HG03432 (cell line): ENCODE measurements around the gene MSRB1.

Source experiments
- ATAC-seq: cut with Tn5 transposase; IDR thresholded peaks from one replicate; pipeline ENCODE4 v1.9.1; 2021; ENCODE audit warnings: mild to moderate bottlenecking, moderate library complexity; ENCODE audit not compliant: unreplicated experiment

Gene MSRB1

DNA sequence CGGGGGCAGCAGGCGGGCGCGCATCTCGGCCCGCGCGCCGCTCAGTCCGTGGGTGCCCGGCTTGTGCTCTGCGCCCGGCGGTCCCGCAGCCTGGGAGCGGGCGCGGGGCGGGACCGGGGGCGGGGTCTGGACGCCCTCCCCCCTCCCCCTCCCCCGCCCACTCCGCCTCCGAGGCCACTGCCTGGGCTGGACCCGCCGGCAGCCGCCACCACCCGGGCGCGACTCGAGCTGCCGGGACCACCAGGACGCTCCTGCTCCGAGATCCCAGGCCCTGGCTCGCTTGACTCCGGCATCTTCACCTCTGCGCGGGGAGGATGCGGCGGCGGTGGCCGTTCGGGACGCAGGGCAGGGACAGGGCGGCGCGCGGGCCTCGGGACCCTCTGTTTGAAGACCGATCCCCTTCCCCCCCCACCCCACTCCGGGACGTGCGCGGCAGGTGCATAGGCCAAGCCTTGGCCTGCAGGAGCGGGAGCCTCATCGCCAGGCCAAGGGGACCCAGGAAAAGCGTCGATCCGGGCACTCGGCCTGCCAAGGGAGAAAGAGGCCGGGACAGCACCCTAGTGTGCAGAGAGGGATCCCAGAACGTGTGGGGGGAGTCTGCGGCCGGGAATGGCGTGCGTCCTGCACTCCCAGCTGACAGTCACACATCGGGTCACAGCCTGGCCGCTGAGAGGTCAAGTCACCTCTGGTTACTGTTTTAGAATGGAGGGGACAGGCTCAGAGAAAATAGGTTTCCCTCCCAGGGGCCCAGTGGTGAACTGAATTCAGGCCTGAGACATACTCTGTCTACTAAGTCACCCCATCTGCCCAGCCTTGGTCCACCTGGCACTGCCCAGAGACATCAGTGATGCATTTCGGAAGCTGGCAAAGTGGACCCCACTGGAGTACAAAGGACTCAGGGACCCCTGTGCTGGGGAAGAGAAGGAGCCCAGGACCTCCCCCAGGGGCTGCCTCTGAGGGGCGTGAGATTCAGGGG lies 24.4 kb downstream of the MSRB1 start, which contains the start of gene HS3ST6:
Gene HS3ST6 (minus strand): TSS at position 65 of the 976 bp plus-strand sequence. CDS start 92 bp downstream, outside the sequence.
- no peak for ATAC-seq

DNA sequence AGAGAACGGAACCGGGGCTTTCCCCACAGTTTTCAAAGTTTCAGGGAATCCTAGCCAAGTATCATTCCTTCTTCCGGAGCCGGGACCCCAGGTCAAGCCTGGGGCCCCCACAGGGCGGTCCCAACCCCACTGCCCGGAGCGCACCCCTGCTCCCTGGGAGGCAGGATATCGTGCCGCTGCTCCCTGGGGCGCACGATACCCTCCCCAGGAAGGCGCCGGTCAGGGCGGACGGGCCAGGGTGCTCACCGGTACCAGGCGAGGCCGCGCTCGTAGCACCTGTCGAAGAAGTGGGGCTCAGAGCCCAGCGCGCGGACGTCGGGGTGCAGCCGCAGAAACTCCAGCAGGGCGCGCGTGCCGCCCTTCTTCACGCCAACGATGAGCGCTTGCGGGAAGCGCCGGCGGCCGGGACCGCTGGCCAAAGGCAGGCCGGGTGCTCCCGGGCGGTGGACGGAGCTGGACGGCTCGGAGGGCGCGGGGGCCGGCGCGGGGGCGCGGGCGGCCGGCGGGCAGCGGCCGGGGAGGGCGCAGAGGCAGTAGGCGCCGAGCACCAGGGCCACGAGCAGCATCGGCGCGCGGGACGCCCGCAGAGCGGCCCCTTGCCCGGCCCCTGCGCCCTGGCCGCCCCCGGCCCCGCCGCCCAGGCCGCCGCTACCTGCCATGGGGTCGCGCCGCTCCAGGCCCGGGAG lies 25.2 kb downstream of the MSRB1 start:
- no peak for ATAC-seq

GRCh38 chr16:1917056-1917664 lies 25.8 kb downstream of the MSRB1 start:
- ATAC-seq: no peak

DNA sequence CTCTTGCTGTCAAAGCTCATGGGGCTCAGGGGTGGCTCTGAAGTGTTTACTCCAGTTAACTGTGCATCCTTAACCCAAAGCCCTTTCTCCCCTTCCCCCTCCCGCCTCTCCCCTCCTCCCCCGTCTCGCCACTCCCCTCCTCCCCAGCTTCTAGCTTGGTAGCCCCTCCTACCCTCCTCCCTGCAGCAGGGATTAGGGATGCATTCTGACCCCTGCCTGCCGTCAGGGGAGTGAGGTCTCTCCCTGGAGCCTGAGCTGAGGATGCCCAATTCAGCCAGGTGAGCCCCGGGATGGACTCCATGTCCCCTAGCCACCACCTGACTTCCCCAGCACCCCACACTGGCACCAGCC lies 26.4 kb downstream of the MSRB1 start:
- no peak for ATAC-seq

- ATAC-seq: no peak
Measured at GRCh38 chr16:1915732-1916639, 27.0 kb downstream of the MSRB1 start.

DNA sequence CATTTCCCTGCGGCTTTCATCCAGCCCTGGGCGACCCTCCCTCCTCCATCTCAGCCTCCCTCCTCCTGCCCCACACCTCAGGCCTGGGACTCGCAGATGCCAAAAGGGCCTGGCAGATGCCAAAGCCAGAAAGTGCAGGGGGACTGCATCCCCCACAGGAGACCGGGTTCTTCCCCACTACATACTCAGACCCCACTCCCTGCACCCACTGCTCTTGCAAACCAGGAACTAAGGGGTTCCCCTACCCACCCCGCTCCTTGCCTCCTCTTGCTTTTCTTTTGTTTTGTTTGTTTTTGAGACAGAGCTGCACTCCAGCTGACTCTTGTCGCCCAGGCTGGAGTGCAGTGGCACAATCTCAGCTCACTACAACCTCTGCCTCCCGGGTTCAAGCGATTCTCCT lies 28.0 kb downstream of the MSRB1 start:
- no peak for ATAC-seq

DNA sequence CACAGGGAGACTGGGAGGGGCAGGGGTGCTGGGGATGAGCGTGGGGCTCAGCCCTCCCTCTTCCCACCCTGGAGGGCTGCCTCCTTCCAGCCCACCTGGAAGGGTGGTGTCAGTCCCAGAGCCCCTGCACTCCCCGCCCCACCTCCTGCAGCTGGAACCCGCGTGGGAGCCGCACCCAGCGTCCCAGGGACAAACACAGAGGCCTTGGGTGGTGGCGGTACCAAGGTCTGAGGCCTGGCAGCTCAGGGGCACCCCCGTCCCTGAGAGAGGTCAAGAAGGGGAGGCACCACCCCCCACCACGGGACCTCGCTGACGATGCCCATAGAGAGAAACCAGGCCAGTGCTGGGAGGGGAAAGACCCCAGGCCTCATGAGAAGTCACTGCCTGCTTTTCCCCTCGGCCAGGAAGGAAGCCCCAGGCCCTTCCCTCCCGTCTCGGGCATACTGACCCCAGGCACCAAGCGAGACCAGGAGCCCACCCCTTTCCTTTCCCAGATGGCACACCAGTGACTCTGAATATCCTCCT lies 28.9 kb downstream of the MSRB1 start:
- no peak for ATAC-seq

GRCh38 chr16:1913327-1914083 lies 29.5 kb downstream of the MSRB1 start:
- no peak for ATAC-seq

GRCh38 chr16:1912215-1912543 lies 30.8 kb downstream of the MSRB1 start:
- ATAC-seq: no peak

DNA sequence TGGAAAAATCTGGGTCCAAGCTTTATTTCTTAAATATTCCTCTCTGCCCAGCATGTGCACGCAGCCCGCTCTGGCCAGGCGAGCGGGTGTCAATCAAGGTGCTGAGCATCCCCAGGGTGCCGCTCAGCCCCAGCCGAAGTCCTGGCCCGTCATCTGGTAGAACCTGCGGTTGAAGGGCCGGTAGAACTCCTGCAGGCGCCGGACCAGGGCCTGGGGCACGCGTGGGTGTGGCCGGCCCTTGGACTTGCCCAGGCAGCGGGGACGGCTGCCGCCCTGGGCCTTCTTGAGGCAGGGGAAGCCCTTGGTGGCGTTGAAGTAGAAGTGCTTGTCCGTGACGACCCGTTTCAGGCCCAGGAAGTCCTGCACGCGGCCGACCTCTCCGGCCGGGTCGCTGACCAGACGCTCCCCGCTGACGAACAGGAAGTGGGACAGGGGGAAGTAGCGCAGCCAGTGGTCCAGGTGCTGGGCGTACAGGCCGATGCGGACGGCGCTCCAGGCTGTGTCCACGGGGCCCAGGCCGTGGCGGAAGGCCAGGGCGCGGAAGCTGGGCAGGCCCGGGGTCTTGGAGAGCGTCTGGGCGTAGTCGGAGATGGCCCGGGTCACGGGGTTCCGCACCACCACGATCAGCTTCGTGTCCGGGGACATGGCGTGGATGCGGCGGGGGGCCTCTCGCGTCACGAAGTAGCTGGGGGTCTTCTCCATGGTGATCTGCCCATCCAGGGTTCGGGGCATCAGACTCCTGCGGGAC lies 31.4 kb downstream of the MSRB1 start:
- ATAC-seq: no peak

DNA sequence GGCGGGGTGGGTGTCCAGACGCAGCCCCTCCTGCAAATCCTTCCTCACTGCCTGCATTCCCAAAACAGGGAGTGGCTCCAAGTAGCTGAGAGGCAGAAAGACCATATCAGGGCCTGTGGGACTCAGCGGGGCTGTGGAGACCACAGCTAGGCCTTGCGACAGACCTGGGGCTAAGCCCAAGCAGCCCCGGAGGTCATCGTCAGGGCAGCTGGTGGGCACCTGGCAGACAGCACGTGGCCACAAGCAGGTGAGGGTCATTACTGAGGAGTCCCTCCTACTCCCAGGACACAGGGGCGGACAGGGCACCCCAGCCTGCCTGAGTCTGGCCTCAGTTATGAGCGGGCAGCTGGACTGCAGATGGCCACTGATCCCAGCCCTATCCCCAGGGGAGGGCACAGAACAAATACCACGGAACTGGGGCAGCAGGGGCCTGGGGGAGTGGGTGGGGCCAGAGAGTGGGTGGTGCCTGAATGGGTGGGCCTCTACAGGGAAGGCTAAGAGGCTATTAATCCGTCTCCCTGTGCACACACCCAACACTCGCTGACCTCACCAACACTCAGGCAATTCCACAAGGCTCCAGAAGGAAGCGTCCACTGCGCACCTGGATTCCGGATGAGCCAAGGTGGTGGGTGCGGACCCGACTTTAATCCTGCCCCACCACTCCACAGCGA lies 33.3 kb downstream of the MSRB1 start:
- ATAC-seq: no peak

- ATAC-seq: no peak
Measured at GRCh38 chr16:1908983-1909382, 34.0 kb downstream of the MSRB1 start.

DNA sequence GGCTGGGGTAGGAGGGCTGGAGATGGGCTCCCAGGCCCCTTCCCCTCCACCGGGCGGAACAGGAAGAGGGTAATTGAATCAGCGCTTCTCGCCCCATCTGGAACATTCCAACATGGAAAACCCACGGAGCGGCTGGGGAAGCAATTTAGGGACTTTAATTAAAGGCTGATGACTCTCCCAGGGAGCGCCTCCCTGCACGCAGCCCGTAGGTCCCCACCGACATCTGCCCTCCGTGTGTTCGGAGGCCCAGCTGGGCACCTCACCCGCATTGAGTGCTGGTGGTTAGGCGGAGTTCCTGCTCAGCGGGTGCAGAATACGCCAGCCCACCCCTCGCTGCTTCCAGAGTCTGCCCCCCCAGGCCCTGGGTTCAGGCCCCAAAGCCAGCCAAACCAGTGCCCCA lies 34.8 kb downstream of the MSRB1 start:
- ATAC-seq: no peak

- ATAC-seq: no peak
Measured at GRCh38 chr16:1907226-1907860, 35.7 kb downstream of the MSRB1 start.

DNA sequence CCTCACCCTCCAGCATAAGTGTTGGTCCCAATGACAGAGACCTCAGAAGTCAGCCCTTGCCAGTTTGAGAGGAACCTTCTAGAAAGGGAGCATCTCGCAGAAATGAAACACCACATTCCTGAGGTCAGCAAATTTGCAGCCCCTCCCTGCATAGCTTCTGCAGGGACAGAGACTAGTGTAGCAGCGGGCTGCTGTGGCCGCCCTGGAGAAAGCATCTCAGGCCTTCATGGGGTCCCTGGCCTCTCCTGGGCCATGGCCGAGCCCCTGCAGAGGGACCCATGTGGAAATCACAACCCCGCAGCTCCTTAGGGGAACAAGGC lies 36.2 kb downstream of the MSRB1 start:
- no peak for ATAC-seq

DNA sequence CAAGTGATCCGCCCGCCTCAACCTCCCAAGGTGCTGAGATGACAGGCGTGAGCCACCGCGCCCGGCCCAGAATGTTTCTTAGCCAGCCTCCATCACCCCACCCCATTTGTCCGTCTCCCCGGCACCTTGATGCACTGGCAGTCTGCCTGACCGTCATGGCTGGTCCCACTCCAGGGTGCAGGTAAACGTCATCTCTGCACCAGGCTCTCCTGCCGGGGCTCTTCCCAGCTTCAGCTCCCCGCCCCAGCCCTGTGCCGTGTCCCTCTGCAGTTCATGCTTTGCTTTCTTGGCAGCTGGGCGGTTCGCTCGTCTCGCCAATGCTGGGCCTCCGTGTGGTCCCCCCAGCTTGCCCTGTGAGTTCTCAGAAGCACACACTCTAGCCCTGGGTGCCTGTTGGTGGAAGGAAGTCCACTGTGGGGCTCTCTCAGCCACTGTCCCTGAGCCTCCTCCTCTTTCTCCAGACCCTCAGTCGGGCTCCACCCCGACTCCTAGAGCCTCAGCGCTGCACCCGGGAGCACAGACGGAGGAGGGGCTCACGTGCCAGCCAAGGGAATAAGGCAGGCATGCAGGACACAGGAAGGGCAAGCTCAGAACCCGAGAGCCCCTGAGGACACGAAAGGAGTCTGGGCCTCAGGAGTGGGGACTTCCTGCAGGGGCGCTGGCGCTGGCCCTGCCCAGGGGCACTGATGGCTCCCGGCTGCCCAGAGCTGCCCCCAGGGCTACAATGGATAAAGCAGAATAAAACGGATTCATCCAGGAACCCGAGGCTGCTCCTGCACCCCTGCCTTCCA lies 36.7 kb downstream of the MSRB1 start:
- no peak for ATAC-seq
